Endothelial cell of umbilical vein (primary cell): ENCODE results near the gene CTR9.

Source experiments
- CTCF ChIP-seq, 2 donors: IDR thresholded peaks; 1 replicate in 1 of 2; 2 replicates in 1 of 2; pipeline ENCODE4 v1.5.1; 2011; ENCODE audit warnings: low read length in 2 of 2, mild to moderate bottlenecking in 2 of 2, moderate library complexity in 2 of 2, control low read depth in 1 of 2, inconsistent platforms in 1 of 2, low read depth in 1 of 2; ENCODE audit not compliant: insufficient read depth in 1 of 2; ENCODE audit errors: extremely low read depth in 1 of 2
- EZH2 ChIP-seq: IDR thresholded peaks from 2 replicates; pipeline ENCODE4 v1.6.1; 2012; ENCODE audit warnings: borderline replicate concordance, low read depth, mild to moderate bottlenecking, moderate library complexity, low read length, inconsistent platforms; ENCODE audit not compliant: severe bottlenecking
- JUN ChIP-seq: IDR thresholded peaks from 2 replicates; pipeline ENCODE4 v1.6.1; 2011; ENCODE audit warnings: borderline replicate concordance, low read depth; ENCODE audit not compliant: insufficient read length, insufficient read depth
- MAX ChIP-seq: IDR thresholded peaks from 2 replicates; pipeline ENCODE4 v1.6.1; 2011; ENCODE audit not compliant: insufficient read depth, insufficient read length
- POLR2A ChIP-seq: IDR thresholded peaks from 2 replicates; pipeline ENCODE4 v1.6.1; 2012; ENCODE audit warnings: low read depth, mild to moderate bottlenecking, control low read depth, low read length
- POLR2AphosphoS5 ChIP-seq: IDR thresholded peaks from 2 replicates; pipeline ENCODE4 v1.6.1; 2012; ENCODE audit warnings: low read depth, mild to moderate bottlenecking, control low read depth, low read length, moderate library complexity; ENCODE audit not compliant: insufficient read depth

- no peak for TF ChIP-seq CTCF (IDR thresholded peaks at IDR 0.05; ENCODE audit: extremely low read depth in 1 of 2, insufficient read depth in 1 of 2, low read depth in 1 of 2, low read length in 2 of 2)
- no peak for TF ChIP-seq POLR2AphosphoS5
- no peak for TF ChIP-seq EZH2
- TF ChIP-seq JUN, result no peak
- no peak for TF ChIP-seq MAX
- TF ChIP-seq POLR2A, result no peak
These were observed 35.5 kb upstream of the CTR9 start for GRCh38 chr11:10715571-10715970.
